Stimulated activated CD4-positive, alpha-beta T cell treated with anti-CD3 and anti-CD28 coated beads, TNF-alpha, amount 100 ng/mL, for 4 hours (primary cell): ENCODE data around the gene PTPRD.

Source experiments
- DNase-seq, 3 experiments: peaks; one replicate each; pipeline ENCODE4 v3.0.0-alpha.2; 2020; ENCODE audit warnings: low read depth in 3 of 3

The PTPRD gene

GRCh38 chr9:8390571-8390970 lies 2222.2 kb downstream of the PTPRD start:
- no peak for DNase-seq

GRCh38 chr9:8389531-8389930 lies 2223.3 kb downstream of the PTPRD start:
- DNase-seq = no peak

- DNase-seq = no peak
These were observed 2224.7 kb downstream of the PTPRD start for GRCh38 chr9:8388132-8388531.

GRCh38 chr9:8384091-8384490 lies 2228.7 kb downstream of the PTPRD start:
- no peak for DNase-seq

GRCh38 chr9:8382777-8383527 lies 2229.8 kb downstream of the PTPRD start:
- DNase-seq = no peak

GRCh38 chr9:8382266-8382665 lies 2230.5 kb downstream of the PTPRD start:
- no peak for DNase-seq

- DNase-seq = no peak
These were observed 2231.2 kb downstream of the PTPRD start for GRCh38 chr9:8381601-8382000.

- DNase-seq = no peak
These were observed 2238.3 kb downstream of the PTPRD start for GRCh38 chr9:8374471-8374870.

- DNase-seq = no peak
These were observed 2241.1 kb downstream of the PTPRD start for GRCh38 chr9:8371686-8372085.

- DNase-seq = no peak
These were observed 2246.5 kb downstream of the PTPRD start for GRCh38 chr9:8366161-8366926.

GRCh38 chr9:8365466-8366160 lies 2247.2 kb downstream of the PTPRD start:
- DNase-seq = no peak

GRCh38 chr9:8365029-8365428 lies 2247.8 kb downstream of the PTPRD start:
- no peak for DNase-seq

- DNase-seq = no peak
These were observed 2248.6 kb downstream of the PTPRD start for GRCh38 chr9:8364026-8364752.

GRCh38 chr9:8362250-8362649 lies 2250.6 kb downstream of the PTPRD start:
- no peak for DNase-seq

GRCh38 chr9:8361364-8361763 lies 2251.4 kb downstream of the PTPRD start:
- DNase-seq = no peak

- DNase-seq = no peak
These were observed 2256.4 kb downstream of the PTPRD start for GRCh38 chr9:8356406-8356805.

- no peak for DNase-seq
These were observed 2261.4 kb downstream of the PTPRD start for GRCh38 chr9:8351436-8351835.

- no peak for DNase-seq
These were observed 2262.9 kb downstream of the PTPRD start for GRCh38 chr9:8349901-8350300.

GRCh38 chr9:8349376-8349775 lies 2263.4 kb downstream of the PTPRD start:
- DNase-seq = no peak

GRCh38 chr9:8348756-8349155 lies 2264.0 kb downstream of the PTPRD start:
- no peak for DNase-seq

GRCh38 chr9:8346296-8346695 lies 2266.5 kb downstream of the PTPRD start:
- no peak for DNase-seq
